ENCODE measurements around the gene DNAL4.
A peak's percentile ranks its signal among the peaks of the same experiment; 100 is the strongest.

DNAL4 gene

GRCh38 chr22:38738475-38739070, 55.4 kb downstream of the DNAL4 start:
- DNase-seq = no peak

- no peak for DNase-seq
Observed at GRCh38 chr22:38737302-38738060, 56.5 kb downstream of the DNAL4 start.

- no peak for DNase-seq
Observed at GRCh38 chr22:38736257-38736570, 57.7 kb downstream of the DNAL4 start.

GRCh38 chr22:38735465-38736256, 58.3 kb downstream of the DNAL4 start:
- DNase-seq = no peak

- DNase-seq = no peak
Observed at GRCh38 chr22:38735126-38735464, 58.8 kb downstream of the DNAL4 start.

- DNase-seq = no peak
Observed at GRCh38 chr22:38734421-38735100, 59.4 kb downstream of the DNAL4 start.

GRCh38 chr22:38733724-38734381, 60.1 kb downstream of the DNAL4 start:
- DNase-seq = no peak

- DNase-seq = peak; percentile 17
Observed at GRCh38 chr22:38733329-38733723, 60.6 kb downstream of the DNAL4 start.

- DNase-seq = no peak
Observed at GRCh38 chr22:38732251-38732815, 61.6 kb downstream of the DNAL4 start.

- DNase-seq = no peak
Observed at GRCh38 chr22:38731703-38732161, 62.2 kb downstream of the DNAL4 start.

GRCh38 chr22:38730411-38730871, 63.5 kb downstream of the DNAL4 start:
- DNase-seq = no peak

- DNase-seq = no peak
Observed at GRCh38 chr22:38729946-38730345, 64.0 kb downstream of the DNAL4 start.

- no peak for DNase-seq
Observed at GRCh38 chr22:38728871-38729796, 64.8 kb downstream of the DNAL4 start.

All from inflammatory macrophage treated with lipopolysaccharide for 4 hours (primary cell).